ENCODE results near the gene ST6GALNAC3.

ST6GALNAC3 gene

DNA sequence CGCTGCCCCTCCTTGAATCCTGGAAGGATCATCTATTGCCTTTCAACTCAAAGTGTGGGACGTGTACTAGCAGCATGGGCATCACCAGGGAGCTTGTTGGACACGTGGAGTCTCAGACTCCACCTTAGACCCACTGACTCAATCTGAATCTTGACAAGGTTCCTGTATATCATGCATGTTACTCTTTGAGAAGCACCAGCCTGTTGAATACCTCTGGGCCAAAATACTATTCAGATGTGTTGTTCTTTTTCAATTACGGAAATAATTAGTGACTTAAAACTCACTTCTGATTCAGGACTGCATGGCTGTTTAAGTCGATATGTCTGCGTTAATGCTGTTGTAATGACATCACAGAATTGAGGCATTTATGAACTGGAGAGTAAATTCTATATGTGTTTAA is 70.8 kb downstream of the ST6GALNAC3 start:
- Histone ChIP-seq H3K4me1 (peaks cover 0 to 10% (median 0%) of the 10 kb centered on the region in 4 donors), H3K27ac (no peak overlapping the region), H3K36me3 (no peaks in the 10 kb centered on the region), H3K4me3 (no peak overlapping the region), H3K9me3 (no peaks in the 10 kb centered on the region), H3K27me3 (no peaks in the 10 kb centered on the region)
- TF ChIP-seq, protein P1, sequence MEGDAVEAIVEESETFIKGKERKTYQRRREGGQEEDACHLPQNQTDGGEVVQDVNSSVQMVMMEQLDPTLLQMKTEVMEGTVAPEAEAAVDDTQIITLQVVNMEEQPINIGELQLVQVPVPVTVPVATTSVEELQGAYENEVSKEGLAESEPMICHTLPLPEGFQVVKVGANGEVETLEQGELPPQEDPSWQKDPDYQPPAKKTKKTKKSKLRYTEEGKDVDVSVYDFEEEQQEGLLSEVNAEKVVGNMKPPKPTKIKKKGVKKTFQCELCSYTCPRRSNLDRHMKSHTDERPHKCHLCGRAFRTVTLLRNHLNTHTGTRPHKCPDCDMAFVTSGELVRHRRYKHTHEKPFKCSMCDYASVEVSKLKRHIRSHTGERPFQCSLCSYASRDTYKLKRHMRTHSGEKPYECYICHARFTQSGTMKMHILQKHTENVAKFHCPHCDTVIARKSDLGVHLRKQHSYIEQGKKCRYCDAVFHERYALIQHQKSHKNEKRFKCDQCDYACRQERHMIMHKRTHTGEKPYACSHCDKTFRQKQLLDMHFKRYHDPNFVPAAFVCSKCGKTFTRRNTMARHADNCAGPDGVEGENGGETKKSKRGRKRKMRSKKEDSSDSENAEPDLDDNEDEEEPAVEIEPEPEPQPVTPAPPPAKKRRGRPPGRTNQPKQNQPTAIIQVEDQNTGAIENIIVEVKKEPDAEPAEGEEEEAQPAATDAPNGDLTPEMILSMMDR (IDR thresholded peaks at IDR 0.05), result no peak
- no peak for DNase-seq
- intact Hi-C loops (cut with DNase I; ENCODE audit: low total_unique reads), result no loop called here

DNA sequence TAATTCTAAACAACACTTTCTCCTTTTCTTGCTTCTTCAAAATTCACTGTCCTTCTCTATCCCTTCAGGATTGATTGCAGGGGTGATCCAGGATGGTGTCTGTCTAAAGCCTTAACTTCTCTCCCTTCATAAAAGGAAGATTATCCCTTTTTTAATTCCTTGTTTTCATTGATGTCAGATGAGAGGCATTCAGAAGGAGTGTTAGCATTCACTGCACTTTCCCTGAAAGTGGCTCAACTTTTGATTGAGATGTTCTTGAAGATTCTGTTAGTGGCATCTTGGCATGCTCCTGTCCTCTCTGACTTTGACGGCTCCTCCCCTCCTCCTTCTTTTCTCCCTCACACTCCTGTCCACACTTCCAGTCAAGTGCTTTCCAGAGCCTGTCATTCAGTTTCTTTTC is 71.6 kb downstream of the ST6GALNAC3 start:
- TF ChIP-seq, protein P1 (IDR thresholded peaks at IDR 0.05), result no peak
- Histone ChIP-seq H3K9me3 (no peaks in the 10 kb centered on the region), H3K4me3 (no peak overlapping the region), H3K36me3 (no peaks in the 10 kb centered on the region), H3K4me1 (peaks cover 0 to 10% (median 0%) of the 10 kb centered on the region in 4 donors), H3K27me3 (no peaks in the 10 kb centered on the region), H3K27ac (no peak overlapping the region)
- DNase-seq, result no peak
- intact Hi-C loops (cut with DNase I; ENCODE audit: low total_unique reads), result no loop called here

DNA sequence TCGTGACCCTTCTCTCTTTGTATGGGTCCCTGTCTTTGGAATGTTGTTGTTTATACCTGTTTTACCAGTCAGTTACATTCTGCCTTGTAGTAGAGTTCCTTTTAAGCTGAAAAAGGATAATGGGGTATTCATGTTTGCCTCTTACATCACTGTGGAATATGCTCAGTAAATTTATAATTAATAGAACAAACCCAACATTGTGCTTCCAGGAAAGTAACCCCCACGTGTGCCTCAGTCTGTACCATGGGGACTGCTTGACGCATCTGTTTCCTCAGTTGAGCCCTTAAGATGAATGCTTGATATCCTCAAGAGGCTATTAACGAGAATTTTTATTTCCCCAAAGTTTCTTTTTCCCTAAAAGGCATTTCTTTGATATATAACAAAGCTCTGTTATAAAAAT is 73.4 kb downstream of the ST6GALNAC3 start:
- intact Hi-C loops (cut with DNase I; ENCODE audit: low total_unique reads), result no loop called here
- TF ChIP-seq, protein P1 (IDR thresholded peaks at IDR 0.05), result no peak
- Histone ChIP-seq H3K4me1 (peaks cover 0 to 8% (median 0%) of the 10 kb centered on the region in 4 donors), H3K27me3 (no peaks in the 10 kb centered on the region), H3K36me3 (no peaks in the 10 kb centered on the region), H3K27ac (no peak overlapping the region), H3K9me3 (no peaks in the 10 kb centered on the region), H3K4me3 (no peak overlapping the region)
- DNase-seq, result no peak

DNA sequence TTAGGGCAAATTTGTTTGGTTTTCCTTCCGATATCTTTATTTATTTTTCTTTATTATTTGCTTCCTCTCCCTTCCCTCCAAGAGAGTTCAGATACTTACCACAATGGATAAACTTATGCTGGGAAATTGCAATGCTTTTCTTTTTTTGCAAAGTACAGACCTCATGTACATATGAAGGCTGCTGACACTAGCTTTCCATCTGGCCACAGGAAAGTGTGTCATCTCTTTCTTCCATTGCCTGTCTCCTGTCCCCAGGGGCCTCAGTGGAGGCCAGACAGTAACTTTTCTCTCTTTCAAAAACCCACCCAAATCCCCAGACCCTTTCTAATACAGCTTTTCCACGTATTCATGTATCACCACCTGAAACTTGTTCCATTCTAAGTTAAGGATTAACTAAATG is 73.9 kb downstream of the ST6GALNAC3 start:
- intact Hi-C loops (cut with DNase I; ENCODE audit: low total_unique reads), result no loop called here
- Histone ChIP-seq H3K36me3 (no peaks in the 10 kb centered on the region), H3K27ac (no peak overlapping the region), H3K9me3 (no peaks in the 10 kb centered on the region), H3K27me3 (no peaks in the 10 kb centered on the region), H3K4me1 (peaks cover 0 to 2% (median 0%) of the 10 kb centered on the region in 4 donors), H3K4me3 (no peak overlapping the region)
- TF ChIP-seq, protein P1 (IDR thresholded peaks at IDR 0.05), result no peak
- no peak for DNase-seq

DNA sequence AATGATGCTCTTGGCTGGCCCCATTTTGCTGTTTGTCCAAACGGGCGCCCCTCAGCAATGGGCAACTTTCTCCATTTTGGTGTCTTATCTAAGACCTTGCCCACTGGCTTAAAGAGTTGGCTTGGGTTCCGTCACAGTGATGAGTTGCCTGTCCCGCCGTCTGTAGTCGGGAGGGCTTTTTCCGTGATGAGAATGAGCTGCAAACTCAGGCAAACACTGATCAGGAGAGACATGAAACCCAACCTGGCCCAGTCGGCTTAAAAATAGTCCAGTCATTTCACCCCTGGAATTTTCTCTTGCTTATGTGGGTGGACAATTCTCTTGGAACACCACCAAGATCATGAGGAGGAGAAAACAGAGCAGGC is 79.3 kb downstream of the ST6GALNAC3 start:
- H3K9me3 ChIP-seq, result no peaks in the 10 kb centered on the region
- H3K4me3 ChIP-seq, result peak overlapping the region in 1 of 2 donors; percentile 50
- TF ChIP-seq, protein P1 (IDR thresholded peaks at IDR 0.05), result no peak
- no peaks in the 10 kb centered on the region for H3K27me3 ChIP-seq
- H3K4me1 ChIP-seq, result peaks cover 0 to 10% (median 2%) of the 10 kb centered on the region in 4 donors
- no peak overlapping the region for H3K27ac ChIP-seq
- intact Hi-C loops (cut with DNase I; ENCODE audit: low total_unique reads), result loop anchor here (10.0 kb wide), 1 partner anchor 981 kb away; no protein-coding TSS in a partner anchor
- no peak for DNase-seq
- no peaks in the 10 kb centered on the region for H3K36me3 ChIP-seq

Measured in tibial artery (tissue), 4 donors.